RWPE2 (cell line): ENCODE measurements around the gene CHST11.

Experiments
- ATAC-seq: fragments of 200-7000 bp; cut with Tn5 transposase; 3 replicates; pipeline ENCODE4 v1.9.1; 2021; ENCODE audit warnings: low read depth
- DNase-seq: peaks from one replicate; pipeline ENCODE4 v3.0.0-alpha.2; 2020; ENCODE audit warnings: low spot score
- H3K27ac ChIP-seq: fragments of 450-650 bp; 2 replicates; pipeline ENCODE4 v1.5.1; 2017; ENCODE audit warnings: mild to moderate bottlenecking; ENCODE audit not compliant: poor library complexity, severe bottlenecking
- H3K27me3 ChIP-seq: fragments of 250-450 bp; sonication (Bioruptor Pico); 2 replicates; pipeline ENCODE4 v1.5.1; 2021; ENCODE audit warnings: mild to moderate bottlenecking, moderate library complexity; ENCODE audit not compliant: insufficient read depth, poor library complexity, severe bottlenecking
- H3K36me3 ChIP-seq: fragments of 250-450 bp; sonication (Bioruptor Pico); 2 replicates; pipeline ENCODE4 v1.5.1; 2020; ENCODE audit warnings: low read depth, mild to moderate bottlenecking, moderate library complexity
- H3K4me1 ChIP-seq: fragments of 250-450 bp; sonication (Bioruptor Pico); 2 replicates; pipeline ENCODE4 v1.5.1; 2021; ENCODE audit warnings: mild to moderate bottlenecking, moderate library complexity; ENCODE audit not compliant: insufficient read depth, poor library complexity, severe bottlenecking
- H3K4me3 ChIP-seq: fragments of 250-450 bp; sonication (Bioruptor Pico); 2 replicates; pipeline ENCODE4 v1.5.1; 2021; ENCODE audit warnings: mild to moderate bottlenecking, moderate library complexity; ENCODE audit not compliant: severe bottlenecking
- H3K9me3 ChIP-seq: fragments of 250-450 bp; sonication (Bioruptor Pico); 2 replicates; pipeline ENCODE4 v1.5.1; 2021; ENCODE audit warnings: mild to moderate bottlenecking, moderate library complexity; ENCODE audit not compliant: severe bottlenecking
- TF ChIP-seq, protein P1 (sequence below): fragments of 450-650 bp; IDR thresholded peaks from one replicate; pipeline ENCODE4 v1.5.1; 2017; ENCODE audit warnings: mild to moderate bottlenecking, moderate library complexity; ENCODE audit not compliant: poor library complexity, severe bottlenecking

The CHST11 gene

DNA sequence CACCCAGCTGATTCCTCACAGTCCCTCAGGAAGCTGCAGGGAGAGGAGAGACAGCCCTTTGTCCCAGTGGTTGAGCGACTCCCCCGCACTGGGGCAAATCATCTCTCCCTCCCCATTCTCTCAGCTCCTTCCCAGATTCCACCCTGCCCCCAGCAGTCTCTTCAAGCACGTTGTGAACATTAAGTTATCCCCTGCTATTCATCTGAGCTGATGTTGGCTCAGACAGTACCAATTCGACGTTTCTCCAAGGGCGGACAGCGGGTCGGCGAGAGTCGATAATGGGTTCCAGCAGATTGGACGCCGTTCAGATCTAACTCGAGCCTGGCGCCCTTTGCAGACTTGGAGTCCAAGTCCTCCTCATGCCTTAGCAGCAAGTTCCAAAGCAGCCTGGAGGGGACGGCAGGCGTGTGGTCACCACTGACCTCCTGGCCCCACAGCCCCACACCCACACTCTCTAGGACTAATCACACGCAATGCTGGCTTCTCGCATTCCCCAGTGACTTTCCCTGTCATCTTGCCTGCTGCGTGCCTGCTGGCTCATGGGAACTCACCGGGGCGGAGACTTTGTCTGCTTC is 245.9 kb downstream of the CHST11 start:
- H3K4me3 ChIP-seq, result no peak overlapping the region
- DNase-seq (no peak), ATAC-seq (no peak)
- H3K27me3 ChIP-seq, result no peaks in the 10 kb centered on the region
- TF ChIP-seq, protein P1, sequence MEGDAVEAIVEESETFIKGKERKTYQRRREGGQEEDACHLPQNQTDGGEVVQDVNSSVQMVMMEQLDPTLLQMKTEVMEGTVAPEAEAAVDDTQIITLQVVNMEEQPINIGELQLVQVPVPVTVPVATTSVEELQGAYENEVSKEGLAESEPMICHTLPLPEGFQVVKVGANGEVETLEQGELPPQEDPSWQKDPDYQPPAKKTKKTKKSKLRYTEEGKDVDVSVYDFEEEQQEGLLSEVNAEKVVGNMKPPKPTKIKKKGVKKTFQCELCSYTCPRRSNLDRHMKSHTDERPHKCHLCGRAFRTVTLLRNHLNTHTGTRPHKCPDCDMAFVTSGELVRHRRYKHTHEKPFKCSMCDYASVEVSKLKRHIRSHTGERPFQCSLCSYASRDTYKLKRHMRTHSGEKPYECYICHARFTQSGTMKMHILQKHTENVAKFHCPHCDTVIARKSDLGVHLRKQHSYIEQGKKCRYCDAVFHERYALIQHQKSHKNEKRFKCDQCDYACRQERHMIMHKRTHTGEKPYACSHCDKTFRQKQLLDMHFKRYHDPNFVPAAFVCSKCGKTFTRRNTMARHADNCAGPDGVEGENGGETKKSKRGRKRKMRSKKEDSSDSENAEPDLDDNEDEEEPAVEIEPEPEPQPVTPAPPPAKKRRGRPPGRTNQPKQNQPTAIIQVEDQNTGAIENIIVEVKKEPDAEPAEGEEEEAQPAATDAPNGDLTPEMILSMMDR, result no peak
- H3K9me3 ChIP-seq, result no peaks in the 10 kb centered on the region
- no peaks in the 10 kb centered on the region for H3K4me1 ChIP-seq
- H3K36me3 ChIP-seq, result no peaks in the 10 kb centered on the region
- no peak overlapping the region for H3K27ac ChIP-seq

DNA sequence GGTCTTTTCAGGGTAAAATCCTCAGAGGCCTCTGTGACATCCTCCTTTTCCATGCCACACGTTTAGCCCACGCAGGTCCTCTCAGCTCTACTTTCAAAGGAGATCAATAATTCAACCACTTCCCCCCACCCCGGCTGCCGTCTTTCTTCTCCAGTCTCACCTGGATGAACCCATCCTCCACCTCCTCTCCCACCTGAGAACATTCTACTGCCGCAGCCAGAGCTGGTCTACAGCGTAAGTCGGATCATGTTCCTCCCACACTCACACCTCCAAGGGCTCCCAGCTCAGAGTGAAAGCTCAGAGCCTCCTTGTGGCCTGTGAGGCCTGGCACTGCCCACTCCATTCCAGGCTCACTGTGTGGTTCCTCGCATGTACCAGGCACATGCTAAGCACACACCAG is 246.6 kb downstream of the CHST11 start:
- Histone ChIP-seq H3K4me3 (no peak overlapping the region), H3K27me3 (no peaks in the 10 kb centered on the region), H3K27ac (no peak overlapping the region), H3K36me3 (no peaks in the 10 kb centered on the region), H3K9me3 (no peaks in the 10 kb centered on the region), H3K4me1 (no peaks in the 10 kb centered on the region)
- ATAC-seq, result no peak
- TF ChIP-seq, protein P1, result no peak
- DNase-seq, result no peak

DNA sequence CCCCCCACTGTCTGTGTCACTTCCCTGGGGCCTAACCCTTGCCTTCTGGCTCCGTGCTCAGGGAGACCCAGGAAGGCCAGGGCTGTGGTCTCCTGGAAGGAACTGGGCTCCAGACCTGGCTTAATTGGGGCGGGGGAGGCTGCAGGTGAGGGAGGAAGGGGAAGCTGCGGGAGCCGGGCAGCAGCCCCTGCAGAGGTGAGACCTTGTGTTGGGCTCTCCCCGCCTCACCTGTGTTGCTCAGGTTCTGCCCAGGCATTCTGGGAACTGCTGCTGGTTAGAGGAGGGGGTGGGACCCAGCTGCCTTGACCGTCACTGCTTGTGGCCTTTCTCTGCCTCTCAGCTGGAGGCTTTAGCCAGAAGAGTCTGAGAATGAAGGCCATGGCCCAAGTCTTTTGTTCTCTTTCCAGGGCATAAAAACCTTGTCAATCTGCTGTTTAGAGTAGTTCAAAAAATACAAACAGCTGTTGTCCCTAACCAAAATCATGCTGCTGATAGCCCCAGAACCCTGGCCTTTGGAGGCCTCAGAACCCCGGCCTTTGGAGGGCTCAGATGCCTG is 247.6 kb downstream of the CHST11 start:
- H3K4me1 ChIP-seq, result no peaks in the 10 kb centered on the region
- H3K36me3 ChIP-seq, result no peaks in the 10 kb centered on the region
- ATAC-seq (no peak), DNase-seq (no peak)
- H3K4me3 ChIP-seq, result no peak overlapping the region
- TF ChIP-seq, protein P1, result no peak
- H3K27ac ChIP-seq, result no peak overlapping the region
- no peaks in the 10 kb centered on the region for H3K9me3 ChIP-seq
- H3K27me3 ChIP-seq, result no peaks in the 10 kb centered on the region

DNA sequence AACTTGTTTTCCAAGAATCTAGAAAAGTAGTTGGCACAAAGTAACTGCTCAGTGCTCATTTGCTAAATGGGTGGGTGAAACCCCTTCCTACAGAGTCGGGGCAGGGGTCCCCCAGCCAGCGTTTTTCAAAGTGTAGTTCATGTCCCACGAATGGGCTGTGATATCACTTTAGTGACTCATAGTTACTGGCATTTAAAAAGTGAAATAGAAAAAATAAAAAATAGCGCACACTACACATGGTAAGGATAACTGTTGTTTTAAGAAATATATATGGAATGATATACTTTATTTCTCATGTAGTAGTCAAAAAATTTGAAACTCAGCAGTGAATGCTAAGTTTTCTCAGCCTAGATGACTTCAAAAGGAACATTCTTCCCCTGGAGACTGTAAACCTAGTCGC is 250.4 kb downstream of the CHST11 start:
- DNase-seq (no peak), ATAC-seq (no peak)
- no peaks in the 10 kb centered on the region for H3K9me3 ChIP-seq
- H3K27ac ChIP-seq, result no peak overlapping the region
- no peaks in the 10 kb centered on the region for H3K27me3 ChIP-seq
- H3K4me3 ChIP-seq, result no peak overlapping the region
- no peaks in the 10 kb centered on the region for H3K4me1 ChIP-seq
- no peaks in the 10 kb centered on the region for H3K36me3 ChIP-seq
- TF ChIP-seq, protein P1, result no peak

DNA sequence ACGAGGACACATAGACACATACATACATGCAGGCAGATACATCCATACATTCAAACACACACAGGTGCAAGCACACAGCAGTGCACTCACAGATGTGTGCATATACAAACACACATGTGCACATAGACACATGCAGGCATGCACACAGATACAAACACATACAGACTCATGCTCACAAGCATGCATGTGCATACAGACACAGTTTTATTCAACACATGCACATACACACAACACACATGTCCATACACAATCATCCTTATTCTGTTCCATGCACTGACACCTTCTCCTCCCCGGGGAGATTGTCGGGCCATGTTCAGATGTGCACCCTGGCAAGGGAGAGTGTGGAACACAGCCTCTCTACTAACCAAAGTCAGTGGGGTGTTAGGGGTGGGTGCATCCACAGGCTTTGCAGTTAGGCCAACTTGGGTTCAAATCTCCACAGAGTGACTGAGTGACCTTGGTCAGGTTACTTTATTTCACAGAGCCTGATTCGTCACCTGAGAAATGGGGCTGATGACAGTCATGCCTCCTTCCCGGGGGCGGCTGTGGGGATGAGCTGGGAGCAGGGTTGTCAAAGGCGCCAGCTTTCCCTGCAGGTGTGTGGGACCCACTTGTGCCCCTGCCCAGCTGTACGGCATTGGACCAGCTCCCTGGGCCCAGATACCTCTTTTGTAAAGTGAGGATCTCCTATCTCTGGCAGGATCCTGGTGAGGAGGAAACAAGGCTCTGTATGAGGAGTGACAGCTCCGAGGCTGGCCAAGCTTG is 251.2 kb downstream of the CHST11 start:
- H3K4me3 ChIP-seq, result no peak overlapping the region
- TF ChIP-seq, protein P1, result no peak
- no peaks in the 10 kb centered on the region for H3K4me1 ChIP-seq
- no peaks in the 10 kb centered on the region for H3K36me3 ChIP-seq
- DNase-seq, result no peak
- no peak overlapping the region for H3K27ac ChIP-seq
- H3K9me3 ChIP-seq, result no peaks in the 10 kb centered on the region
- no peaks in the 10 kb centered on the region for H3K27me3 ChIP-seq
- no peak for ATAC-seq
